Activated T-helper 1 cell treated with anti-CD3 and anti-CD28 coated beads, Interleukin-12 subunit alpha, Interleukin-12 subunit beta, Interleukin-2, Interleukin-4 antibody, amounts not matched to agents 30 ng/mL and 10 ng/mL and 1 ng/mL, durations not matched to agents 14 hours and 24 hours and 36 hours (primary cell): ENCODE results near the gene GART. TPM values are rescaled to one million over a fixed set of nuclear protein-coding genes. Genes with fewer than 3 reads are reported as not detected.
"Not testable (repeated sequence)": the region's sequence is repeated elsewhere in the genome, so short reads cannot be mapped to it uniquely, and the experiment has no call there.

Experiments
- DNase-seq: peaks from one replicate; pipeline ENCODE4 v3.0.0; 2021; ENCODE audit warnings: low spot score
- H3K27ac Mint-ChIP-seq: one replicate; pipeline ENCODE4 v1.8.0; 2021; ENCODE audit warnings: mild to moderate bottlenecking, mixed read lengths
- H3K27me3 Mint-ChIP-seq: one replicate; pipeline ENCODE4 v1.8.0; 2022; ENCODE audit warnings: mild to moderate bottlenecking, moderate library complexity, mixed read lengths; ENCODE audit not compliant: insufficient read depth
- H3K36me3 Mint-ChIP-seq: one replicate; pipeline ENCODE4 v1.8.0; 2021; ENCODE audit warnings: low read depth, mixed read lengths
- H3K4me1 Mint-ChIP-seq: one replicate; pipeline ENCODE4 v1.8.0; 2021; ENCODE audit warnings: low read depth, mixed read lengths
- H3K4me3 Mint-ChIP-seq: one replicate; pipeline ENCODE4 v1.8.0; 2021; ENCODE audit warnings: mild to moderate bottlenecking, moderate library complexity, mixed read lengths
- H3K9me3 Mint-ChIP-seq: one replicate; pipeline ENCODE4 v1.8.0; 2021; ENCODE audit warnings: mixed read lengths
- intact Hi-C: fragments of 100-400 bp; cut with micrococcal nuclease; formaldehyde crosslinking; loops from one replicate; pipeline ENCODE4 v1.15.1; 2024
- total RNA-seq: library from RNA; stranded (reverse); gene quantifications from 2 replicates; pipeline ENCODE4 v1.2.3, GENCODE V29; 2022

The GART gene
- total RNA-seq, 1 donor from 2014 or later, result 210 TPM

- Mint-ChIP-seq H3K27ac (peak overlapping the region; percentile 4), H3K27me3 (no peaks in the 10 kb centered on the region), H3K4me3 (no peak overlapping the region), H3K9me3 (no peaks in the 10 kb centered on the region), H3K36me3 (peaks cover 32% of the 10 kb centered on the region), H3K4me1 (no peaks in the 10 kb centered on the region)
- intact Hi-C loops, result no loop called here
- DNase-seq, result no peak
Observed at GRCh38 chr21:33522953-33523349, 19.0 kb downstream of the GART start.

GRCh38 chr21:33522297-33522952 is 19.5 kb downstream of the GART start:
- no peaks in the 10 kb centered on the region for H3K4me1 Mint-ChIP-seq
- H3K27me3 Mint-ChIP-seq, result no peaks in the 10 kb centered on the region
- H3K27ac Mint-ChIP-seq, result peak overlapping the region; percentile 4
- no peak overlapping the region for H3K4me3 Mint-ChIP-seq
- peaks cover 30% of the 10 kb centered on the region for H3K36me3 Mint-ChIP-seq
- DNase-seq, result no peak
- no peaks in the 10 kb centered on the region for H3K9me3 Mint-ChIP-seq
- intact Hi-C loops, result no loop called here

GRCh38 chr21:33518899-33519298 is 23.0 kb downstream of the GART start:
- H3K9me3 Mint-ChIP-seq, result no peaks in the 10 kb centered on the region
- no peak overlapping the region for H3K27ac Mint-ChIP-seq
- no peaks in the 10 kb centered on the region for H3K27me3 Mint-ChIP-seq

GRCh38 chr21:33514229-33514628 is 27.7 kb downstream of the GART start:
- peaks cover 57% of the 10 kb centered on the region for H3K36me3 Mint-ChIP-seq
- DNase-seq, result no peak
- H3K9me3 Mint-ChIP-seq, result no peaks in the 10 kb centered on the region
- intact Hi-C loops, result loop anchor here (1.0 to 2.0 kb wide), 2 partner anchors 23 to 33 kb away; partner anchors contain the start of gene DNAJC28
- H3K4me1 Mint-ChIP-seq, result peaks cover 18% of the 10 kb centered on the region
- no peak overlapping the region for H3K4me3 Mint-ChIP-seq
- H3K27me3 Mint-ChIP-seq, result no peaks in the 10 kb centered on the region
- H3K27ac Mint-ChIP-seq, result peak overlapping the region; percentile 42

More at GRCh38 chr21:33518899-33519298, 23.0 kb downstream of the GART start:
- Mint-ChIP-seq H3K36me3 (peaks cover 45% of the 10 kb centered on the region), H3K4me1 (peaks cover 14% of the 10 kb centered on the region), H3K4me3 (no peak overlapping the region)
- DNase-seq, result no peak
- intact Hi-C loops, result no loop called here

- Mint-ChIP-seq H3K4me3 (no peak overlapping the region), H3K27me3 (no peaks in the 10 kb centered on the region), H3K4me1 (peaks cover 18% of the 10 kb centered on the region), H3K9me3 (no peaks in the 10 kb centered on the region), H3K36me3 (peaks cover 58% of the 10 kb centered on the region), H3K27ac (no peak overlapping the region)
- intact Hi-C loops, result no loop called here
- no peak for DNase-seq
Observed at GRCh38 chr21:33512481-33512880, 29.4 kb downstream of the GART start.

GRCh38 chr21:33511639-33512038 is 30.3 kb downstream of the GART start:
- Mint-ChIP-seq H3K27ac (no peak overlapping the region), H3K36me3 (peaks cover 57% of the 10 kb centered on the region), H3K4me3 (no peak overlapping the region), H3K4me1 (peaks cover 18% of the 10 kb centered on the region), H3K9me3 (no peaks in the 10 kb centered on the region), H3K27me3 (no peaks in the 10 kb centered on the region)
- DNase-seq, result no peak
- intact Hi-C loops, result no loop called here

GRCh38 chr21:33510826-33511225 is 31.1 kb downstream of the GART start:
- no peak for DNase-seq
- no peak overlapping the region for H3K4me3 Mint-ChIP-seq
- intact Hi-C loops, result no loop called here
- H3K27me3 Mint-ChIP-seq, result no peaks in the 10 kb centered on the region
- peaks cover 56% of the 10 kb centered on the region for H3K36me3 Mint-ChIP-seq
- H3K4me1 Mint-ChIP-seq, result peaks cover 18% of the 10 kb centered on the region
- H3K9me3 Mint-ChIP-seq, result no peaks in the 10 kb centered on the region
- H3K27ac Mint-ChIP-seq, result no peak overlapping the region

- H3K27me3 Mint-ChIP-seq, H3K4me1 Mint-ChIP-seq, H3K4me3 Mint-ChIP-seq, DNase-seq, H3K9me3 Mint-ChIP-seq, H3K27ac Mint-ChIP-seq, intact Hi-C loops: not testable (repeated sequence)
- peaks cover 62% of the 10 kb centered on the region for H3K36me3 Mint-ChIP-seq
Observed at GRCh38 chr21:33507003-33507402, 34.9 kb downstream of the GART start.

GRCh38 chr21:33505833-33506232 is 36.1 kb downstream of the GART start:
- intact Hi-C loops, result no loop called here
- Mint-ChIP-seq H3K36me3 (peaks cover 54% of the 10 kb centered on the region), H3K9me3 (no peaks in the 10 kb centered on the region), H3K27me3 (no peaks in the 10 kb centered on the region), H3K4me3 (no peak overlapping the region), H3K27ac (no peak overlapping the region), H3K4me1 (no peaks in the 10 kb centered on the region)
- no peak for DNase-seq

GRCh38 chr21:33496345-33496744 is 45.6 kb downstream of the GART start:
- Mint-ChIP-seq H3K4me1 (peaks cover 5% of the 10 kb centered on the region), H3K9me3 (no peaks in the 10 kb centered on the region), H3K27me3 (peaks cover 8% of the 10 kb centered on the region), H3K4me3 (no peak overlapping the region), H3K27ac (no peak overlapping the region), H3K36me3 (no peaks in the 10 kb centered on the region)
- DNase-seq, result no peak
- intact Hi-C loops, result no loop called here

- no peak for DNase-seq
- no peaks in the 10 kb centered on the region for H3K36me3 Mint-ChIP-seq
Observed at GRCh38 chr21:33495743-33496142, 46.2 kb downstream of the GART start.

GRCh38 chr21:33493756-33494155 is 48.2 kb downstream of the GART start:
- Mint-ChIP-seq H3K4me1 (peaks cover 11% of the 10 kb centered on the region), H3K9me3 (no peaks in the 10 kb centered on the region), H3K36me3 (no peaks in the 10 kb centered on the region), H3K27me3 (peaks cover 8% of the 10 kb centered on the region), H3K4me3 (peak overlapping the region; percentile 49), H3K27ac (no peak overlapping the region)
- no peak for DNase-seq
- intact Hi-C loops, result no loop called here

More at GRCh38 chr21:33495743-33496142, 46.2 kb downstream of the GART start:
- intact Hi-C loops, result no loop called here
- peaks cover 8% of the 10 kb centered on the region for H3K27me3 Mint-ChIP-seq
- peaks cover 9% of the 10 kb centered on the region for H3K4me1 Mint-ChIP-seq
- no peak overlapping the region for H3K27ac Mint-ChIP-seq
- no peak overlapping the region for H3K4me3 Mint-ChIP-seq
- H3K9me3 Mint-ChIP-seq, result no peaks in the 10 kb centered on the region

- no peaks in the 10 kb centered on the region for H3K36me3 Mint-ChIP-seq
- intact Hi-C loops, result no loop called here
- H3K27me3 Mint-ChIP-seq, result peaks cover 12% of the 10 kb centered on the region
- peak overlapping the region; percentile 53 for H3K4me3 Mint-ChIP-seq
- no peaks in the 10 kb centered on the region for H3K9me3 Mint-ChIP-seq
- H3K4me1 Mint-ChIP-seq, result peaks cover 11% of the 10 kb centered on the region
- DNase-seq, result no peak
- no peak overlapping the region for H3K27ac Mint-ChIP-seq
Observed at GRCh38 chr21:33492571-33492970, 49.3 kb downstream of the GART start.
